Measurements from ENCODE around the gene CALCOCO1. TPM values are rescaled to one million over a fixed set of nuclear protein-coding genes. Genes with fewer than 3 reads are reported as not detected.

CALCOCO1 gene
- total and polyA plus RNA-seq, 9 of the 15 experiments (the other 6 are each of a cell fraction or from before 2014, with no cell fraction given) = 1.9 to 31.8 (median 11.0) TPM

DNA sequence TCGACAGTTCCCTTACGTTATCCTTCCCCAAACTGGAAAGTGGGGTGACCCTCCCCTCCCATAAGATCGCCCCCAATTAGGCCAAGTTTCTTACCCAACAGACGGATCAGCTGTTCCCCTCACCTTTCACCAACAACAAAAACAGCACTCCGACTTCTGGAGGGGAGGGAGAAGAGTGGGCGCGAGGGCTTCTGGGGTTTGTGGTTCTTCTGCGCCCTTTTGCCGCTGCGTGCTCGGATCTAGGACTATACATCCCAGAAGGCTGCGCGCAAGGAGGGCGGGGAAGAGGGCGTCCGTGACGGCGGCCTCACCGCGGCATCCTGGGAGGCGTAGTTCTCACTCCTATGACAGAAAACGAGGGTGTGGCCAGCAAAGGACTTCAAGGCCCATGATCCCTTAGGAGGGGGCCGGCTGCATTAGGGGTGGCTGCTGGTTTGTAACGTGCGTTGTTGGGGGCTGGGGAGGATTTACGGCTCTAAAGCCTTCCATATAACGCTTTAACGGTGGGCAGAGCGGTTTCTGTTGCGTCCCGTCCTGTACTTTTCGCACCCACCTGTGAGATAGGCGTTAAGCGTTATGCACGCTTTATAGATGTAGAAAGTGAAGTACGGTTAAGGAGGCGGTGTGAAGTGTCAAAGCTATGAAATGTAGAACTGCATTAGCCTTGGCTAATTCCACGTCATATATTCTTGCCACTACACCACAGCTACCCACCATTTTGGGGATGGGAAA is at the start of gene CALCOCO1 (continued):
- TF ChIP-seq, protein P1, sequence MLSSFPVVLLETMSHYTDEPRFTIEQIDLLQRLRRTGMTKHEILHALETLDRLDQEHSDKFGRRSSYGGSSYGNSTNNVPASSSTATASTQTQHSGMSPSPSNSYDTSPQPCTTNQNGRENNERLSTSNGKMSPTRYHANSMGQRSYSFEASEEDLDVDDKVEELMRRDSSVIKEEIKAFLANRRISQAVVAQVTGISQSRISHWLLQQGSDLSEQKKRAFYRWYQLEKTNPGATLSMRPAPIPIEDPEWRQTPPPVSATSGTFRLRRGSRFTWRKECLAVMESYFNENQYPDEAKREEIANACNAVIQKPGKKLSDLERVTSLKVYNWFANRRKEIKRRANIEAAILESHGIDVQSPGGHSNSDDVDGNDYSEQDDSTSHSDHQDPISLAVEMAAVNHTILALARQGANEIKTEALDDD (IDR thresholded peaks at IDR 0.05) = no peak
- TF ChIP-seq POLR2AphosphoS2 (IDR thresholded peaks at IDR 0.05; ENCODE audit: low read length) (no peak), ZKSCAN3 (CRISPR knock-in tag; IDR thresholded peaks at IDR 0.05) (no peak), MED1 (CRISPR knock-in tag; IDR thresholded peaks at IDR 0.05; ENCODE audit: borderline replicate concordance) (no peak), ZC3H4 (CRISPR knock-in tag; IDR thresholded peaks at IDR 0.05; ENCODE audit: borderline replicate concordance) (no peak), MTA3 (IDR thresholded peaks at IDR 0.05; ENCODE audit: borderline replicate concordance) (peak; percentile 43; the same call in 1 of the 2 replicates), PHB2 (IDR thresholded peaks at IDR 0.05; ENCODE audit: low read depth) (no peak), SMAD3 (CRISPR knock-in tag; conservative IDR thresholded peaks at IDR 0.05) (peak; percentile 83; the same call in 1 of the 2 replicates), IRF9 (tag; IDR thresholded peaks at IDR 0.05) (no peak), KLF13 (tag; IDR thresholded peaks at IDR 0.05; ENCODE audit: borderline replicate concordance, low read depth) (peak; percentile 89; the same call in 1 of the 2 replicates), RCOR1 (IDR thresholded peaks at IDR 0.05; ENCODE audit: borderline replicate concordance in 1 of 2, low read depth in 2 of 2, low read length in 2 of 2) (no peak), CREBBP (IDR thresholded peaks at IDR 0.05; ENCODE audit: low read depth, low read length) (no peak), CBX8 (IDR thresholded peaks at IDR 0.05; ENCODE audit: borderline replicate concordance, extremely low read depth, low read depth, low read length, poor library complexity, severe bottlenecking) (no peak), FOXK2 (conservative IDR thresholded peaks at IDR 0.05 in 1 of 2, IDR thresholded peaks at IDR 0.05 in 1 of 2; ENCODE audit: low read depth in 2 of 2) (peak; percentile 94 to 97), FIP1L1 (IDR thresholded peaks at IDR 0.05; ENCODE audit: low read depth, low read length, poor library complexity, severe bottlenecking) (no peak), SP2 (IDR thresholded peaks at IDR 0.05; ENCODE audit: extremely low read depth, low read depth, low read length, poor library complexity, severe bottlenecking) (no peak), ZNF561 (CRISPR knock-in tag; conservative IDR thresholded peaks at IDR 0.05) (no peak), JUNB (CRISPR knock-in tag; conservative IDR thresholded peaks at IDR 0.05) (no peak), ZNF778 (CRISPR knock-in tag; IDR thresholded peaks at IDR 0.05) (no peak), NEUROD1 (IDR thresholded peaks at IDR 0.05; ENCODE audit: borderline replicate concordance, low read depth, low read length, partially characterized antibody) (no peak), TBL1XR1 (IDR thresholded peaks at IDR 0.05; ENCODE audit: low read length in 2 of 2) (peak; percentile 26 to 41; a peak in 1 of 4 replicates), ZNF431 (CRISPR knock-in tag; IDR thresholded peaks at IDR 0.05) (no peak), ETV5 (CRISPR knock-in tag; IDR thresholded peaks at IDR 0.05; ENCODE audit: low read depth) (no peak), NELFE (IDR thresholded peaks at IDR 0.05; ENCODE audit: insufficient read depth, insufficient read length) (no peak), CXXC5 (CRISPR knock-in tag; IDR thresholded peaks at IDR 0.05) (peak; percentile 99), CHD1 (IDR thresholded peaks at IDR 0.05; ENCODE audit: low read length) (no peak), ZC3H8 (IDR thresholded peaks at IDR 0.05) (no peak), POLR2H (tag; IDR thresholded peaks at IDR 0.05; ENCODE audit: low read depth) (no peak; the same call in 1 of the 2 replicates)
